ENCODE measurements around the gene FUBP3.

Gene FUBP3

GRCh38 chr9:130544364-130544763 lies 35.0 kb upstream of the FUBP3 start:
- H3K27ac ChIP-seq (replicated peaks), result no peak overlapping the region
- no peak for TF ChIP-seq SPI1 (IDR thresholded peaks at IDR 0.05; ENCODE audit: borderline replicate concordance, low read depth)
- no peak for TF ChIP-seq POLR2AphosphoS5 (IDR thresholded peaks at IDR 0.05; ENCODE audit: low read depth)
- TF ChIP-seq GABPA (IDR thresholded peaks at IDR 0.05; ENCODE audit: low read depth), result no peak
- no peak for TF ChIP-seq REST (IDR thresholded peaks at IDR 0.05; ENCODE audit: insufficient replicate concordance, low read depth)
- no peak for TF ChIP-seq CTCF (IDR thresholded peaks at IDR 0.05; ENCODE audit: insufficient read depth, low read length)
- DNase-seq (ENCODE audit: low read depth in 1 of 2, low spot score in 1 of 2), result no peak
- peaks cover 2% of the 10 kb centered on the region for H3K27me3 ChIP-seq (ENCODE audit: insufficient read depth, poor library complexity, severe bottlenecking)
- no peak overlapping the region for H3K4me3 ChIP-seq (replicated peaks; ENCODE audit: insufficient read depth, low read length)

GRCh38 chr9:130548103-130548502 lies 31.3 kb upstream of the FUBP3 start:
- TF ChIP-seq GABPA (IDR thresholded peaks at IDR 0.05; ENCODE audit: low read depth) (no peak), POLR2AphosphoS5 (IDR thresholded peaks at IDR 0.05; ENCODE audit: low read depth) (no peak), REST (IDR thresholded peaks at IDR 0.05; ENCODE audit: insufficient replicate concordance, low read depth) (no peak), CTCF (IDR thresholded peaks at IDR 0.05; ENCODE audit: insufficient read depth, low read length) (no peak), SPI1 (IDR thresholded peaks at IDR 0.05; ENCODE audit: borderline replicate concordance, low read depth) (no peak)
- DNase-seq (ENCODE audit: low read depth in 1 of 2, low spot score in 1 of 2), result no peak
- Histone ChIP-seq H3K4me3 (replicated peaks; ENCODE audit: insufficient read depth, low read length) (no peak overlapping the region), H3K27ac (replicated peaks) (no peak overlapping the region), H3K27me3 (ENCODE audit: insufficient read depth, poor library complexity, severe bottlenecking) (no peaks in the 10 kb centered on the region)

- Histone ChIP-seq H3K27ac (replicated peaks) (no peak overlapping the region), H3K4me3 (replicated peaks; ENCODE audit: insufficient read depth, low read length) (no peak overlapping the region), H3K27me3 (ENCODE audit: insufficient read depth, poor library complexity, severe bottlenecking) (no peaks in the 10 kb centered on the region)
- no peak for TF ChIP-seq REST (IDR thresholded peaks at IDR 0.05; ENCODE audit: insufficient replicate concordance, low read depth)
- no peak for TF ChIP-seq CTCF (IDR thresholded peaks at IDR 0.05; ENCODE audit: insufficient read depth, low read length)
- TF ChIP-seq GABPA (IDR thresholded peaks at IDR 0.05; ENCODE audit: low read depth), result 0 out of 2 replicates have a peak, but pooled peaks have one; percentile 15
- peak in 1 of 2 experiments; percentile 7 for DNase-seq (ENCODE audit: low read depth in 1 of 2, low spot score in 1 of 2)
Measured at GRCh38 chr9:130549093-130549735, 30.2 kb upstream of the FUBP3 start.
